ENCODE data around the gene PEAR1. TPM values are rescaled to one million over a fixed set of nuclear protein-coding genes. Genes with fewer than 3 reads are reported as not detected.

PEAR1 gene
- total RNA-seq, 1 experiment from 2014 or later: 11.9 TPM

DNA sequence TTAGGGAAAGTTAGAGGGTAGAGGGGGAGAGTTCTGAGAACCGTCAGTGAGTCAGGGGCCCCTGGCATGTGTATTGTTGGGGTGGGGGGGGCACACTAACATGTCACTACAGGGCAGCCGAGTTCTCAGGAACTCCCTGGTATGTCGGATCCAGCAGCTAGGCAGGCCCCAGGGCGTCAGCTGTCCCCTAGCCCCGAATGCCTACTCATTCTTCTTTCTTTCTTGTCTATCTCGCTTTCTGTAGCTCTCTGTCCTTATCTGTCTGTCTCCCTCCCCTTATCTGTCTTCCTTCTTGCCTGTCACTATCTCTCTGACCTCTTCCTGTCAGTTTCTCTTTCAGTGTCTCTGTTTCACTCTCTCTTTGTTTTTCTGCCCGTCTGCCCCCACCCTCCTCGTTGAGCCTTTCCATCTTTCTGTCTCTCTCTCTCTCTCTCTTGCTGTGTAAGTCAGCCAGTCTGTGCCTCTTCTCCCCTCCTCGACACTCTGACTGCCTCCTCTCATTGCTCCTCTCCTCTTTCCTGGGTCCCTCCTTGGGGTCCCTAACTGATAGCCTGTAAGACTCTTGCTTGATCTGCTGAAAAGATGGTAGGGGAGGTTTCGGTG is 30.4 kb upstream of the PEAR1 start:
- TF ChIP-seq, protein P1, sequence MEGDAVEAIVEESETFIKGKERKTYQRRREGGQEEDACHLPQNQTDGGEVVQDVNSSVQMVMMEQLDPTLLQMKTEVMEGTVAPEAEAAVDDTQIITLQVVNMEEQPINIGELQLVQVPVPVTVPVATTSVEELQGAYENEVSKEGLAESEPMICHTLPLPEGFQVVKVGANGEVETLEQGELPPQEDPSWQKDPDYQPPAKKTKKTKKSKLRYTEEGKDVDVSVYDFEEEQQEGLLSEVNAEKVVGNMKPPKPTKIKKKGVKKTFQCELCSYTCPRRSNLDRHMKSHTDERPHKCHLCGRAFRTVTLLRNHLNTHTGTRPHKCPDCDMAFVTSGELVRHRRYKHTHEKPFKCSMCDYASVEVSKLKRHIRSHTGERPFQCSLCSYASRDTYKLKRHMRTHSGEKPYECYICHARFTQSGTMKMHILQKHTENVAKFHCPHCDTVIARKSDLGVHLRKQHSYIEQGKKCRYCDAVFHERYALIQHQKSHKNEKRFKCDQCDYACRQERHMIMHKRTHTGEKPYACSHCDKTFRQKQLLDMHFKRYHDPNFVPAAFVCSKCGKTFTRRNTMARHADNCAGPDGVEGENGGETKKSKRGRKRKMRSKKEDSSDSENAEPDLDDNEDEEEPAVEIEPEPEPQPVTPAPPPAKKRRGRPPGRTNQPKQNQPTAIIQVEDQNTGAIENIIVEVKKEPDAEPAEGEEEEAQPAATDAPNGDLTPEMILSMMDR (conservative IDR thresholded peaks at IDR 0.05; ENCODE audit: low read depth, low read length): no peak
- TF ChIP-seq EZH2 (IDR thresholded peaks at IDR 0.05; ENCODE audit: low read length, unreplicated experiment) (no peak), EZH2phosphoT487 (IDR thresholded peaks at IDR 0.05; ENCODE audit: borderline replicate concordance, low read length) (no peak)
- CTCF ChIA-PET: no interaction called here

DNA sequence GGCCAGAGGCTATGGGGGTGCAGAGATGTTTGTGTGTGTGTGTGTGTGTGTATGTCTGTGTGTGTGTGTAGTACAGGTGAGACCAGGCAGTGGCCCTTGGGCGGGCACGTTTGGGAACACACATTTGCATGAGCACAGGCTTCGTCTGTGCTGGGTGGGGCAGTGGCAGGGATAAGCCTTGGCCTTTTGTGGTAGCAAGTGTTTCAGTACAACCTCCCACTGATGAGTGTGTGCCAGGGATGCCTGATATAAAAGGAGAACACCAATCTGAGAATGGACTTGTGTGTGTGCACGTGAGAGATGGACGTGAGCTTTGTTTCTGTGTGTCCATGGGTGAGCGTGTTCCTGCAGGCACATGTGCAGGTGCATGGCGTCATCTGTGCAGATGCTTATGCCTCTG is 29.9 kb upstream of the PEAR1 start:
- ChIA-PET POLR2A (ENCODE audit: unreplicated experiment) (no interaction called here), CTCF (no interaction called here)
- TF ChIP-seq EZH2phosphoT487 (IDR thresholded peaks at IDR 0.05; ENCODE audit: borderline replicate concordance, low read length) (no peak), EZH2 (IDR thresholded peaks at IDR 0.05; ENCODE audit: low read length, unreplicated experiment) (no peak)
- TF ChIP-seq, protein P1 (conservative IDR thresholded peaks at IDR 0.05; ENCODE audit: low read depth, low read length): no peak
- no peaks in the 10 kb centered on the region for H3K79me2 ChIP-seq (ENCODE audit: low read length)
- H3F3A ChIP-seq (ENCODE audit: low read length, unreplicated experiment): no peaks in the 10 kb centered on the region
- H3K9me2 ChIP-seq (replicated peaks; ENCODE audit: low read length): no peaks in the 10 kb centered on the region
- DNase-seq: no peak
- no peaks in the 10 kb centered on the region for H3K9me3 ChIP-seq (ENCODE audit: low read length)
- no peak overlapping the region for H3K27ac ChIP-seq (ENCODE audit: low read length)
- H3K4me2 ChIP-seq (ENCODE audit: low read length): no peak overlapping the region
- no peak for ATAC-seq
- no peak overlapping the region for H3K9ac ChIP-seq (ENCODE audit: low read length)
- H3K4me3 ChIP-seq (ENCODE audit: low read length): no peak overlapping the region
- peaks cover 31% of the 10 kb centered on the region for H3K27me3 ChIP-seq (ENCODE audit: low read length)
- BruUV-seq (replicated peaks): no TSS peak
- peaks cover 22% of the 10 kb centered on the region for H3K4me1 ChIP-seq (ENCODE audit: insufficient read depth, low read length)
- no peaks in the 10 kb centered on the region for H3K36me3 ChIP-seq (ENCODE audit: low read depth, low read length)
- intact Hi-C loops (cut with micrococcal nuclease): no loop called here
- H2AFZ ChIP-seq (ENCODE audit: low read length): no peak overlapping the region
- H4K20me1 ChIP-seq (ENCODE audit: low read length): no peaks in the 10 kb centered on the region

More for the DNA sequence above, 30.4 kb upstream of the PEAR1 start:
- H2AFZ ChIP-seq (ENCODE audit: low read length): no peak overlapping the region
- H3F3A ChIP-seq (ENCODE audit: low read length, unreplicated experiment): no peaks in the 10 kb centered on the region
- DNase-seq (no peak), ATAC-seq (no peak)
- H4K20me1 ChIP-seq (ENCODE audit: low read length): no peaks in the 10 kb centered on the region
- H3K9ac ChIP-seq (ENCODE audit: low read length): no peak overlapping the region
- no peaks in the 10 kb centered on the region for H3K36me3 ChIP-seq (ENCODE audit: low read depth, low read length)
- POLR2A ChIA-PET (ENCODE audit: unreplicated experiment): no interaction called here
- no peak overlapping the region for H3K4me3 ChIP-seq (ENCODE audit: low read length)
- H3K79me2 ChIP-seq (ENCODE audit: low read length): no peaks in the 10 kb centered on the region
- no peak overlapping the region for H3K27ac ChIP-seq (ENCODE audit: low read length)
- H3K4me1 ChIP-seq (ENCODE audit: insufficient read depth, low read length): peaks cover 22% of the 10 kb centered on the region
- H3K27me3 ChIP-seq (ENCODE audit: low read length): peaks cover 37% of the 10 kb centered on the region
- H3K9me2 ChIP-seq (replicated peaks; ENCODE audit: low read length): no peaks in the 10 kb centered on the region
- intact Hi-C loops (cut with micrococcal nuclease): no loop called here
- H3K9me3 ChIP-seq (ENCODE audit: low read length): no peaks in the 10 kb centered on the region
- no peak overlapping the region for H3K4me2 ChIP-seq (ENCODE audit: low read length)
- no TSS peak for BruUV-seq (replicated peaks)

DNA sequence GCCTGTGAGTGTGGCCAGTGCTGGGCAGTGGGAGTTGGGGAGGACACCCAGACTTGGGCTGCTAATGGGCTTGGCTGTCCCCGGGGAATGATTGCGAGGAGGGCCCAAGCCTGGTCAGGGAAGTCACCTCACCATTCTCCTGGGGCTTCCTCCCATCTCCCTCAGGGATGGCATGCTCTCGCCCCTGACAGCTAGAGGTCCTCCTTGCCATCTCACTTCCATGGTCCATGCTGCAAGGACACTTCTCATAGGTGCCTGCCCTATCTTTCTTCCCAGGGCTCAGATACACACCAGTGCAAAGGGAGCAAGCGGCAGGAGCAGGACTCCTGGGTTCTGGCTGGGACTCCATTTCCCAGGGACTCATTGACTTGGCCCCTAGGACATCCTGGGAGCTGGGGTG is 28.7 kb upstream of the PEAR1 start:
- Histone ChIP-seq H3K9me3 (ENCODE audit: low read length) (no peaks in the 10 kb centered on the region), H3K79me2 (ENCODE audit: low read length) (no peaks in the 10 kb centered on the region), H3K9me2 (replicated peaks; ENCODE audit: low read length) (no peaks in the 10 kb centered on the region), H3K4me1 (ENCODE audit: insufficient read depth, low read length) (peaks cover 17% of the 10 kb centered on the region), H3K27ac (ENCODE audit: low read length) (no peak overlapping the region), H3K4me3 (ENCODE audit: low read length) (no peak overlapping the region), H2AFZ (ENCODE audit: low read length) (no peak overlapping the region), H4K20me1 (ENCODE audit: low read length) (no peaks in the 10 kb centered on the region), H3K4me2 (ENCODE audit: low read length) (no peak overlapping the region), H3K9ac (ENCODE audit: low read length) (no peak overlapping the region), H3K36me3 (ENCODE audit: low read depth, low read length) (no peaks in the 10 kb centered on the region), H3F3A (ENCODE audit: low read length, unreplicated experiment) (no peaks in the 10 kb centered on the region), H3K27me3 (ENCODE audit: low read length) (peaks cover 20% of the 10 kb centered on the region)
- intact Hi-C loops (cut with micrococcal nuclease): no loop called here
- BruUV-seq (replicated peaks): no TSS peak
- TF ChIP-seq EZH2 (IDR thresholded peaks at IDR 0.05; ENCODE audit: low read length, unreplicated experiment) (no peak), EZH2phosphoT487 (IDR thresholded peaks at IDR 0.05; ENCODE audit: borderline replicate concordance, low read length) (no peak)
- TF ChIP-seq, protein P1 (conservative IDR thresholded peaks at IDR 0.05; ENCODE audit: low read depth, low read length): 0 out of 2 replicates have a peak, but pooled peaks have one; percentile 13
- ChIA-PET POLR2A (ENCODE audit: unreplicated experiment) (no interaction called here), CTCF (no interaction called here)
- ATAC-seq: peak; percentile 42
- no peak for DNase-seq
